LNCaP clone FGC (cell line): ENCODE results near the gene MLYCD.

Experiments used
- DNase-seq: peaks from one replicate; pipeline ENCODE4 v3.0.0-alpha.2; 2011; ENCODE audit warnings: low read depth
- H3K4me3 ChIP-seq: 2 replicates; pipeline ENCODE4 v1.5.1; 2011; ENCODE audit warnings: mild to moderate bottlenecking, low read depth, low read length, control low read depth
- CTCF ChIP-seq: IDR thresholded peaks from 2 replicates; pipeline ENCODE4 v1.5.1; 2012; ENCODE audit warnings: mild to moderate bottlenecking; ENCODE audit not compliant: control insufficient read depth, insufficient read depth; ENCODE audit errors: extremely low read depth

The MLYCD gene

GRCh38 chr16:83931556-83931955 is 32.6 kb downstream of the MLYCD start:
- no peak for DNase-seq
- TF ChIP-seq CTCF = no peak
- no peak overlapping the region for H3K4me3 ChIP-seq

- TF ChIP-seq CTCF = no peak
- no peak for DNase-seq
- no peak overlapping the region for H3K4me3 ChIP-seq
Observed at GRCh38 chr16:83932304-83932703, 33.4 kb downstream of the MLYCD start.

- no peak for TF ChIP-seq CTCF
- no peak overlapping the region for H3K4me3 ChIP-seq
- DNase-seq = no peak
Observed at GRCh38 chr16:83932955-83933673, 34.2 kb downstream of the MLYCD start.

- H3K4me3 ChIP-seq = no peak overlapping the region
- DNase-seq = no peak
Observed at GRCh38 chr16:83933885-83934683, 35.2 kb downstream of the MLYCD start.

GRCh38 chr16:83934684-83934977 is 35.7 kb downstream of the MLYCD start:
- H3K4me3 ChIP-seq = no peak overlapping the region
- DNase-seq = no peak
- TF ChIP-seq CTCF = no peak

More at GRCh38 chr16:83933885-83934683, 35.2 kb downstream of the MLYCD start:
- no peak for TF ChIP-seq CTCF

- no peak for DNase-seq
- no peak overlapping the region for H3K4me3 ChIP-seq
- no peak for TF ChIP-seq CTCF
Observed at GRCh38 chr16:83935005-83935857, 36.3 kb downstream of the MLYCD start.
